Measurements from ENCODE around the gene ZFAND2A.
"Not testable (repeated sequence)": the region's sequence is repeated elsewhere in the genome, so short reads cannot be mapped to it uniquely, and the experiment has no call there.

The ZFAND2A gene, protein sequence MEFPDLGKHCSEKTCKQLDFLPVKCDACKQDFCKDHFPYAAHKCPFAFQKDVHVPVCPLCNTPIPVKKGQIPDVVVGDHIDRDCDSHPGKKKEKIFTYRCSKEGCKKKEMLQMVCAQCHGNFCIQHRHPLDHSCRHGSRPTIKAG

GRCh38 chr7:1159891-1160669, at the start of gene ZFAND2A:
Gene ZFAND2A, minus strand, starts transcription at chr7:1160196. Its CDS starts 1,984 bp downstream, at chr7:1158212.
- peak; percentile 96 to 98 for DNase-seq (ENCODE audit: low read depth in 1 of 2, low spot score in 1 of 2)

DNA sequence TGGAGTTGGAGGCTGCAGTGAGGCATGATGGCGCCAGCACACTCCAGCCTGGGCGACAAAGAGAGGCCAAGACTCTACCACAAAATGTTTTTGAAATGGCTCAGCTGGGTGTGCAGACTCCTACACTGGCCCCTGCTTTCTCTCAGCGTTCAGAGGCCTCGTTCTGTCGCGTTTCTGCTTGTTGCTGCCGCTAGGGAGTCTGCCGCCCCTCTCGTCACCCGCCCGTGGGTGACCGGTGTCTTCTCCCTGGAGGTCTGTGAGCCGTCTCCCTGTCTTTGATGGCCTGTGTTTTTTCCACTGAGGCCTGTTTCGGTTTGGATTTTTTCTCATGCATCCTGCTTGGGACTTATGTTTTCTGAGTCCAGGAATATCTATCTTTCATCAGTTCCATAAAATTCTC, 49.1 kb upstream of the ZFAND2A start:
- DNase-seq (ENCODE audit: low read depth in 1 of 2, low spot score in 1 of 2), result no peak

- DNase-seq (ENCODE audit: low read depth in 1 of 2, low spot score in 1 of 2), result not testable (repeated sequence)
These were observed 45.7 kb upstream of the ZFAND2A start for GRCh38 chr7:1205742-1206141.

- DNase-seq (ENCODE audit: low read depth in 1 of 2, low spot score in 1 of 2), result no peak
These were observed 44.6 kb upstream of the ZFAND2A start for GRCh38 chr7:1204460-1205140.

DNA sequence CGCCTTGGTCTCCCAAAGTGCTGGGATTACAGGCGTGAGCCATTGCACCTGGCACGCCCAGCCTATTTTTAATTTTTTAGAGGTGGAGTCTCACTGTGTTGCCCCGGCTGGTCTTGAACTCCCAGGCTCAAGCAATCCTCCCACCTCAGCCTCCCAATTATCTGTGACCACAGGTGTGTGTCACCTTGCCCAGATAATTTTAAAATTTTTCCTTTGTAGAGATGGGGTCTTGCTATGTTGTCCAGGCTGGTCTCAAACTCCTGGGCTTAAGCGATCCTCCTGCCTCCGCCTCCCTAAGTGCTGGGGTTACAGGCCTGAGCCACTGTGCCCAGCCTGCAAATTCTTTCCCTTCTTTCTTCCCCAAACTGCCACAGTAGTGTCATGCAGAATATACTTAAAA, 42.9 kb upstream of the ZFAND2A start:
- DNase-seq (ENCODE audit: low read depth in 1 of 2, low spot score in 1 of 2), result not testable (repeated sequence)

DNA sequence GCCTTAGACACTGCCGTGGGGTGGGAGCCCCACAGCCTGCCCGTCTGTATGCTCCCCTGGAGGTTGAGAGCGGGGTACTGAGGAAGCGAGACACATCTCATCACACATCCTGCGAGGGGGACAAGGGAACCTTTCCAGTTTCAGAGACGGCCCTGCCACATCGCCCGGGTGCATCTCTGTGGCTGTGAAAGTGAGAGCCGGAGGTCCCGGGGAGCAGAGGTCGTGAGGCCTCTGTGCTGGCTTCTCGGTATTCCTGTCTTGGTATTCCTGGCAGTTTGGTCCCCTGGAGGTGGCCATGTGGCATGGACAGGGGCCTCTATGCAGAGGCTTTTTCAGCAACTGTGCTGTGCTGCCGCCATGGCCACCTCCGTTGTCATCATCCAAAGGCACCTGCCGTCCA, 41.9 kb upstream of the ZFAND2A start:
- DNase-seq (ENCODE audit: low read depth in 1 of 2, low spot score in 1 of 2), result no peak

- no peak for DNase-seq (ENCODE audit: low read depth in 1 of 2, low spot score in 1 of 2)
These were observed 40.0 kb upstream of the ZFAND2A start for GRCh38 chr7:1200045-1200444.

DNA sequence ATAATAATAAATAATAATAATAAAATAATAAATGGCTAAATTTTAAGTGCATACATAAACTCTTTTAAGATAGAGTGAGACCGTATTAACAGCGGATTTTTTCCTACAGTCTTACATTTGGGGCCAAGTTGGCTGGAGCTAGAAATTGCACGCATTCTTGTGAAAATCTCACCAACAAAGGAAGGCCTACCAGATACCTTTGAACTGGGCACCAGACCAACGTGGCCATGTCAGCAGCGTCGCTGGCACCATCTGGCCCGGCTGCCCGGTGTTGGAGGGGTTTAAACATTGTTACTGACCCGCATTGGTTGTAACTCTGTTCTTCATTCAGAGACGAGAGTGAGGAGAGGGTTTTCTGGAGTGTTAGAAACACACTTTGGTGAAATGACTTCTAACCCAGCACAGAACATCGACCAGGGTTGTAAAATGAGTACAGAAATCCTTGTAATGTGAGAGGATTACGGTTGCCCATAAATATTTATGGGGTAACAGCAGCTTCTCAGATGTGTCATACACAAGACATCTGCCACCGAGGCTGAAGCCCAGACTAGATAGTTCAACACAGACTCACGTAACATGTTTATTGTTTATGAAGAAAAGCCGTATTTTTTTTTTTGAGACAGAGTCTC, 38.1 kb upstream of the ZFAND2A start:
- no peak for DNase-seq (ENCODE audit: low read depth in 1 of 2, low spot score in 1 of 2)

- no peak for DNase-seq (ENCODE audit: low read depth in 1 of 2, low spot score in 1 of 2)
These were observed 37.0 kb upstream of the ZFAND2A start for GRCh38 chr7:1196950-1197349.

DNA sequence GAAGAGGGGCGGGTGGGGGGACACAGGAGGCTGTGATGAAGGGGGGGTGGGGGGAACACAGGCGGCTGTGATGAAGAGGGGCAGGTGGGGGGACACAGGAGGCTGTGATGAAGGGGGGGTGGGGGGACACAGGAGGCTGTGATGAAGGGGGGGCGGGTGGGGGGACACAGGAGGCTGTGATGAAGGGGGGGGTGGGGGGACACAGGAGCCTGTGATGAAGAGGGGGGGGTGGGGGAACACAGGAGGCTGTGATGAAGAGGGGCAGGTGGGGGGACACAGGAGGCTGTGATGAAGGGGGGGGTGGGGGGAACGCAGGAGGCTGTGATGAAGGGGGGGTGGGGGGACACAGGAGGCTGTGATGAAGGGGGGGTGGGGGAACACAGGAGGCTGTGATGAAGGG, 36.4 kb upstream of the ZFAND2A start:
- not testable (repeated sequence) for DNase-seq (ENCODE audit: low read depth in 1 of 2, low spot score in 1 of 2)

- DNase-seq (ENCODE audit: low read depth in 1 of 2, low spot score in 1 of 2), result no peak
These were observed 33.8 kb upstream of the ZFAND2A start for GRCh38 chr7:1193593-1194424.

DNA sequence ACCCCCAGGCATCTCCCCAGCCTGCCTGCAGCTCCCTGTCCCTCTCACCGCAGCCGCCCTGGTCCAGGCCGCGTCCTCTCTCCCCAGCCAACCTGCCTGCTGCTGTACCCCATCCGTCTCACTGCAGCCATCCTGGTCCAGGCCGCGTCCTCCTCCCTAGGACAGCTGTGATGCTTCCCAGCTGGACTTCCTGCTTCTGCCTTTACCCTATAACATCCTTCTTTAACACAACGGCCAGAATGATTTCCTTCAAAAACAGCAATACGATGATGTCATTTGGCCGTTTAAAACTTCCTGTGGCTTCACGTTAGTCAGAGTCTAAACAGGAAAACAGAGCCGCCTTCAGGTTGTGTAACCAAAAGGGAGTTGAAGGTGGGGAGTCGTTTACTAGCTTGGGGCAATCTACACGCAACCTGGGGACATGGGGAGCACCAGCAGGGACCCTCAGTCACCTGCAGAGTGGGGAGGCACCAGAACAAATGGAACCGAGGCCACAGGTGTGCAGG, 32.2 kb upstream of the ZFAND2A start:
- no peak for DNase-seq (ENCODE audit: low read depth in 1 of 2, low spot score in 1 of 2)

DNA sequence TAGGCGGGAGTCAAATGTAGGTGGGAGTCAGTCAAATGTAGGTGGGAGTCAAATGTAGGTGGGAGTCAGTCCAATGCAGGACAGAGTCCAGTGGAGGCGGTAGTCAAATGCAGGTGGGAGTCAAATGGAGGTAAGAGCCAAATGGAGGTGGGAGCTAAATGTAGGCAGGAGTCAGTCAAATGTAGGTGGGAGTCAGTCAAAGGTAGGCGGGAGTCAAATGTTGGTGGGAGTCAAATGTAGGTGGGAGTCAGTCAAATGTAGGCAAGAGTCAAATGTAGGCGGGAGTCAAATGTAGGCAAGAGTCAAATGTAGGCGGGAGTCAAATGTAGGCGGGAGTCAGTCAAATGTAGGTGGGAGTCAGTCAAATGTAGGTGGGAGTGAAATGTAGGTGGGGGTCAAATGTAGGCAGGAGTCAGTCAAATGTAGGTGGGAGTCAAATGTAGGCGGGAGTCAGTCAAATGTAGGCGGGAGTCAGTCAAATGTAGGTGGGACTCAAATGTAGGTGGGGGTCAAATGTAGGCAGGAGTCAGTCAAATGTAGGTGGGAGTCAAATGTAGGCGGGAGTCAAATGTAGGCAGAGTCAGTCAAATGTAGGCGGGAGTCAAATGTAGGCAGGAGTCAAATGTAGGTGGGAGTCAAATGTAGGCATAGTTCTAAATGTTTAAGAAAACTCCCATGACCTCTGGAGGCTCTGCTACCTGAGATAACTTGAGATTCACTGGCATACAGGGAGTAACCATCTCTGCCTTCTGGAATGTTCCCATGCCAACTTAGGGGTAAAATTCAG, 30.2 kb upstream of the ZFAND2A start:
- DNase-seq (ENCODE audit: low read depth in 1 of 2, low spot score in 1 of 2), result no peak

- no peak for DNase-seq (ENCODE audit: low read depth in 1 of 2, low spot score in 1 of 2)
These were observed 28.8 kb upstream of the ZFAND2A start for GRCh38 chr7:1188720-1189294.

- no peak for DNase-seq (ENCODE audit: low read depth in 1 of 2, low spot score in 1 of 2)
These were observed 27.1 kb upstream of the ZFAND2A start for GRCh38 chr7:1187127-1187526.

DNA sequence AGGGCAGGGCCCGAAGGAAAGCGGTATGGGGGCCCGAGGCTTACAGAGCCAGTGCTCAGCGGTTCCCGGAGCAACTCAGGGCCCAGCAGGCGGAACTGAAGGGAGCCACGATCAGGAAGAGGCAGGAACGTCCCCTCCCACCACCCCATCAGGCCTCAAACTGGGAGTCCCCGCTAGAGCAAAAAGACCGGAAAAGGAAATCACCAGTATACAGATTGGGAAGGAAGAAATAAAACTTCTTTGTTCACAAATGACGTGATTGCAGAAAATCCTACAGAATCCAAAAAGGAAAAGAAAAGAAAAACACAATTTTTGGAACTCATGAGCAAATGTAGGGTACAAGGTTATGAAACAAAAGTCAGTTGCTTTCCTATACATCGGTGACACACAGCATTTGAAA, 21.6 kb upstream of the ZFAND2A start:
- no peak for DNase-seq (ENCODE audit: low read depth in 1 of 2, low spot score in 1 of 2)

GRCh38 chr7:1181031-1181430, 21.0 kb upstream of the ZFAND2A start:
- DNase-seq (ENCODE audit: low read depth in 1 of 2, low spot score in 1 of 2), result no peak

DNA sequence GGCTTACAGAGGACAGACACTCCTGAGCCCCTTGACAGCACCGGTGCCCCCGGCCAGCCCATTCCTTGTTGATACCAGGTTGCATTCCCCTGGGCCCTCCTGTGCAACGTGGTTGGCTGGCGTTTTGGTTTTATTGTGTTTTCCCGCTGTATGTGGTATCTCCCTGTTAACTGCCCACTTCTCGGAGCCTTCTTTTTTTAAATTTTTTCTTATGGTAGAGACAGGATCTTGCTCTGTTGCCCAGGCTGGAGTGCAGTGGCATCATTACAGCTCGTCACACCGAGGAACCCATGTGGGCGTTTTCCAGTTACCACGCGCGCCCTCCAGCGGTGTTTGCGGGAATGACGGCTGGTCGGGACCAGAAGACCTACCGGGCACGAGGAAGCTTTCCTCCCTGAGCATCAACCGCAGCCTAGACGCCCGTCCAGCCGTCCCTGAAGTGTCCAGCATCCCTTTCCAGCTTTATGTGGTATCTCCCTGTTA, 16.9 kb upstream of the ZFAND2A start:
- peak; percentile 46 to 77 for DNase-seq (ENCODE audit: low read depth in 1 of 2, low spot score in 1 of 2)
